Activated B cell treated with CpG ODN at 0.5 μM for 24 hours (primary cell): Measurements from ENCODE around the gene CFLAR. TPM values are rescaled to one million over a fixed set of nuclear protein-coding genes. Genes with fewer than 3 reads are reported as not detected.
"Not testable (repeated sequence)": the region's sequence is repeated elsewhere in the genome, so short reads cannot be mapped to it uniquely, and the experiment has no call there.

Experiments used
- ATAC-seq: fragments of 200-7000 bp; cut with Tn5 transposase; one replicate; pipeline ENCODE4 v1.10.0; 2021; ENCODE audit warnings: low read depth, mild to moderate bottlenecking, moderate library complexity
- CTCF ChIA-PET: fragments of 350-600 bp; sonication (Branson Sonifier 250); formaldehyde crosslinking; loops from one replicate; lab custom pipeline; 2021; ENCODE audit warnings: antibody characterized with exemption; lab: Charles Lee
- POLR2A ChIA-PET: fragments of 350-600 bp; sonication (Branson Sonifier 250); formaldehyde crosslinking; loops from one replicate; lab custom pipeline; 2021; ENCODE audit warnings: antibody characterized with exemption; lab: Charles Lee
- DNase-seq: peaks from one replicate; pipeline ENCODE4 v3.0.0; 2022
- H3K27ac Mint-ChIP-seq: one replicate; pipeline ENCODE4 v1.8.0; 2020; ENCODE audit warnings: mixed read lengths
- H3K27me3 Mint-ChIP-seq: one replicate; pipeline ENCODE4 v1.8.0; 2021; ENCODE audit warnings: mixed read lengths
- H3K36me3 Mint-ChIP-seq: one replicate; pipeline ENCODE4 v1.8.0; 2021; ENCODE audit warnings: low read depth, mixed read lengths
- H3K4me1 Mint-ChIP-seq: one replicate; pipeline ENCODE4 v1.8.0; 2021; ENCODE audit warnings: mixed read lengths
- H3K4me3 Mint-ChIP-seq: one replicate; pipeline ENCODE4 v1.8.0; 2020; ENCODE audit warnings: mild to moderate bottlenecking, mixed read lengths
- H3K9me3 Mint-ChIP-seq: one replicate; pipeline ENCODE4 v1.8.0; 2020; ENCODE audit warnings: mixed read lengths
- intact Hi-C: fragments of 100-400 bp; cut with micrococcal nuclease; formaldehyde crosslinking; loops from one replicate; pipeline ENCODE4 v1.15.1; 2024
- total RNA-seq: library from RNA; stranded (reverse); gene quantifications from 2 replicates; pipeline ENCODE4 v1.2.3, GENCODE V29; 2022
- TF ChIP-seq, protein P1 (sequence below): fragments of 200-600 bp; IDR thresholded peaks from one replicate; pipeline ENCODE4 v1.8.0; 2022; ENCODE audit warnings: antibody characterized with exemption, mild to moderate bottlenecking

The CFLAR gene
- total RNA-seq, 1 donor from 2014 or later: 320 TPM

DNA sequence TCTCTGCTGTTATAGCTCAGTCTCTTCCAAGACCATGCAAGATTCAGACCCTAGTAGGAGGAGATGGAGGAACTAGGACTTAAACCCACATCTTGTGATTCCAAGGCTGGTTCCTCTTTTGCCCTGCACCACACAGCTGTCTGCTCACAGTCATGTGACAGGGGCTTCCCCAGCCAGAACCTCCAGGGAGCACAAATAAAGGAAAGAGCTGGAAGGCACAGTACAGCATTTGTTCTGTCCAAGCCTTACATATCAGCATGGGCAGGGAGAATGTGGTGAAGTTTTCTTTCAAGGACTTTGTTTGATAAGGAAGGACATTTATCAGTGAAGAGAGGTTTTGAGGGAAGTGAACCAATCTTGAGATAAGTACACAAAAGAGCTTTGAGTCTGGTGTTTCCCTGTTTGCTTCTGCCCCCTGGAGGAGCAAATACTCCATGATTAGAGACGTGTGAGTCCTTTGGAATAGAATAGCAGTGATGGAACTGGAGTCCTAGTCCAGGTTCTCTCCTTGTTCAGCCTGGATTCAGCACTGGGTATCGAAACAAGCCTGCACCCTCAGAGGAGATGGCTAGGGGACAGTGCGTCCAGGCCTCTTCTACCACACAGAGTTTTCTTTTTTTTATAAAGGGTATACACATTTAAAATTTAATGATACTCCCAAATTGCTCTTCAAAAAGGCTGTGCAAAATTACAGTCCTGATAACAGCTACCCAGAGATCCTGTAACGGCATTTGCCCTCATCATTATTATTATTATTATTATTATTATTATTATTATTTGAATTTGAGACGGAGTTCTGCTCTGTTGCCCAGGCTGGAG is 42.4 kb downstream of the CFLAR start:
- POLR2A ChIA-PET: interaction anchor here (0.5 to 5.0 kb wide), 22 partner anchors 9 to 445 kb away, joined by 3 to 147 read pairs (median 6); partner anchors contain the start of genes CFLAR, HYCC2 and ORC2
- TF ChIP-seq, protein P1, sequence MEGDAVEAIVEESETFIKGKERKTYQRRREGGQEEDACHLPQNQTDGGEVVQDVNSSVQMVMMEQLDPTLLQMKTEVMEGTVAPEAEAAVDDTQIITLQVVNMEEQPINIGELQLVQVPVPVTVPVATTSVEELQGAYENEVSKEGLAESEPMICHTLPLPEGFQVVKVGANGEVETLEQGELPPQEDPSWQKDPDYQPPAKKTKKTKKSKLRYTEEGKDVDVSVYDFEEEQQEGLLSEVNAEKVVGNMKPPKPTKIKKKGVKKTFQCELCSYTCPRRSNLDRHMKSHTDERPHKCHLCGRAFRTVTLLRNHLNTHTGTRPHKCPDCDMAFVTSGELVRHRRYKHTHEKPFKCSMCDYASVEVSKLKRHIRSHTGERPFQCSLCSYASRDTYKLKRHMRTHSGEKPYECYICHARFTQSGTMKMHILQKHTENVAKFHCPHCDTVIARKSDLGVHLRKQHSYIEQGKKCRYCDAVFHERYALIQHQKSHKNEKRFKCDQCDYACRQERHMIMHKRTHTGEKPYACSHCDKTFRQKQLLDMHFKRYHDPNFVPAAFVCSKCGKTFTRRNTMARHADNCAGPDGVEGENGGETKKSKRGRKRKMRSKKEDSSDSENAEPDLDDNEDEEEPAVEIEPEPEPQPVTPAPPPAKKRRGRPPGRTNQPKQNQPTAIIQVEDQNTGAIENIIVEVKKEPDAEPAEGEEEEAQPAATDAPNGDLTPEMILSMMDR: no peak
- Mint-ChIP-seq H3K4me1 (peaks cover 56% of the 10 kb centered on the region), H3K4me3 (peak overlapping the region; percentile 73), H3K9me3 (no peaks in the 10 kb centered on the region), H3K36me3 (peaks cover 82% of the 10 kb centered on the region), H3K27ac (peak overlapping the region; percentile 95), H3K27me3 (no peaks in the 10 kb centered on the region)
- intact Hi-C loops: loop anchor here (1.0 to 2.0 kb wide), 9 partner anchors 10 to 195 kb away; partner anchors contain the start of genes HYCC2 and ORC2
- CTCF ChIA-PET: interaction anchor here (0.6 to 2.8 kb wide), 17 partner anchors 9 to 253 kb away, joined by 3 to 51 read pairs (median 7); partner anchors contain the start of genes CASP10, CFLAR and ORC2
- ATAC-seq (peak; percentile 87), DNase-seq (peak; percentile 71)

DNA sequence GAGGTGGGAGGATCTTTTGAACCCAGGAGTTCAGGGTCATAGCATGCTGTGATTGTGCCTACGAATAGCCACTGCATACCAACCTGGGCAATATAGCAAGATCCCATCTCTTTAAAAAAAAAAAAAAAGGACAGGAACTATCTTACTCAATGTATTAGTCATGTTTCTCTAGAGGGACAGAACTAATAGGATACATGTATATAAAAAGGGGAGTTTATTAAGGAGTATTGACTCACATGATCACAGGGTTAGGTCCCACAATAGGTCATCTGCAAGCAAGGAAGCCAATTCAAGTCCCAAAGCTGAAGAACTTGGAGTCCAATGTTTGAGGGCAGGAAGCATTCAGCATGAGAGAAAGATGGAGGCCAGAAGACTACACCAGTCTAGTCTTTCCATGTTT is 48.2 kb downstream of the CFLAR start:
- Mint-ChIP-seq H3K4me1 (peaks cover 28% of the 10 kb centered on the region), H3K9me3 (peaks cover 2% of the 10 kb centered on the region), H3K27me3 (no peaks in the 10 kb centered on the region), H3K36me3 (peaks cover 75% of the 10 kb centered on the region), H3K4me3 (no peak overlapping the region), H3K27ac (no peak overlapping the region)
- DNase-seq (no peak), ATAC-seq (no peak)
- intact Hi-C loops: no loop called here
- TF ChIP-seq, protein P1: no peak
- ChIA-PET POLR2A (interaction anchor here (1.0 kb wide), 1 partner anchor 46 kb away, joined by 3 read pairs; no protein-coding TSS in a partner anchor), CTCF (no interaction called here)

DNA sequence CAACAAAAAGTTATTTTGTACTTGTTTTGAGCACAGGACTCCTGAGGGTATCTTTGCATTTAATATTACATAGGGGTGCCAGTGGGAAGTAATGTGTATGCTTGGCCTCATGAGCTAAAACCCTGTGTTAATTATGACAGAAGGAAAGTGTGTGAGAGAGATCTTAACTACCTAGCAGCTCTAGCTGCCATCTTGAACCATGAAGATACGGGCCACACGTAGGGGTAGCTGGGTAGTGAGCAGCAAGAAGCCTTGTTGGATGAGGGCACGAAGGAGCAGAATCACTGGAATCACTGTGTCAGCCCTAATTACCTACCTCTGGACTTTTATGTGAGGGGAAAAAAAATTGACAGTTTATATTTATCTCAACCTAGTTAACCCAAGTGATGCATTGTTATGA is 51.6 kb downstream of the CFLAR start:
- peak overlapping the region; percentile 73 for H3K27ac Mint-ChIP-seq
- POLR2A ChIA-PET: interaction anchor here (1.5 to 4.1 kb wide), 2 partner anchors 9 to 50 kb away, joined by 3 to 31 read pairs; partner anchors contain the start of gene CFLAR
- peak overlapping the region; percentile 44 for H3K4me3 Mint-ChIP-seq
- CTCF ChIA-PET: interaction anchor here (1.4 to 1.7 kb wide), 4 partner anchors 9 to 65 kb away, joined by 4 to 7 read pairs (median 6); no protein-coding TSS in a partner anchor
- peaks cover 32% of the 10 kb centered on the region for H3K4me1 Mint-ChIP-seq
- intact Hi-C loops: no loop called here
- peaks cover 9% of the 10 kb centered on the region for H3K9me3 Mint-ChIP-seq
- no peak for DNase-seq
- H3K27me3 Mint-ChIP-seq: no peaks in the 10 kb centered on the region
- ATAC-seq: no peak
- peaks cover 51% of the 10 kb centered on the region for H3K36me3 Mint-ChIP-seq
- TF ChIP-seq, protein P1: no peak

DNA sequence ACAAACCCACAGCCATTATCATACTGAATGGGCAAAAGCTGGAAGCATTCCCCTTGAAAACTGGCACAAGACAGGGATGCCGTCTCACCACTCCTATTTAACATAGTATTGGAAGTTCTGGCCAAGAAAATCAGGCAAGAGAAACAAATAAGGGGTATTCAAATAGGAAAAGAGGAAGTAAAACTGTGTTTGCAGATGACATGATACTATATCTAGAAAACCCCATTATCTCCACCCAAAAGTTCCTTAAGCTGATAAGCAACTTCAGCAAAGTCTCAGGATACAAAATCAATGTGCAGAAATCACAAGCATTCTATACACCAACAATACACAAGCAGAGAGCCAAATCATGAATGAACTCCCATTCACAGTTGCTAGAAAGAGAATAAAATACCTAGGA is 52.5 kb downstream of the CFLAR start:
- peak overlapping the region; percentile 76 for H3K27ac Mint-ChIP-seq
- POLR2A ChIA-PET: interaction anchor here (0.5 to 4.1 kb wide), 6 partner anchors 9 to 342 kb away, joined by 3 to 31 read pairs (median 4); partner anchors contain the start of gene CFLAR

DNA sequence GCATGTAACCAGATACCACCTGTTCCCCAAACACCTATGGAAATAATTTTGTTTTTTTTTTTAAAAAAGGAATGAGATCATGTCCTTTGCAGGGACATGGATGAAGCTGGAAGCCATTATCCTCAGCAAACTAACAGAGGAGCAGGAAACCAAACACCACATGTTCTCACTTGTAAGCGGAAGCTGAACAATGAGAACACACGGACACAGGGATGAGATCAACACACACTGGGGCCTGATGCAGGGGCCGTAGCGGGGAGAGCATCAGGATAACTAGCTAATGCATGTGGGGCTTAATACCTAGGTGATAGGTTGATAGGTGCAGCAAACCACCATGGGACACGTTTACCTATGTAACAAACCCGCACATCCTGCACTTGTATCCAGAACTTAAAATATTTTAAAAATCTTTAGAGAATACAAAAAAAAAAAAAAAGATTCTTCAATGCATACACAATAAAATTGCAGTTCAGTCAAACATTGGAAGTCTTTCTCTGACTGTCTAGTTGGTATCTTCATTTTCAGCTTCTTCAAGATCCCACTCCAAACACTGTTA is 55.4 kb downstream of the CFLAR start:
- Mint-ChIP-seq H3K9me3 (peaks cover 9% of the 10 kb centered on the region), H3K4me1 (peaks cover 32% of the 10 kb centered on the region), H3K4me3 (no peak overlapping the region), H3K27ac (no peak overlapping the region), H3K36me3 (peaks cover 23% of the 10 kb centered on the region), H3K27me3 (no peaks in the 10 kb centered on the region)
- CTCF ChIA-PET: interaction anchor here (1.0 to 1.6 kb wide), 3 partner anchors 8 to 53 kb away, joined by 3 to 4 read pairs (median 4); no protein-coding TSS in a partner anchor
- ATAC-seq (no peak), DNase-seq (no peak)
- TF ChIP-seq, protein P1: no peak
- POLR2A ChIA-PET: interaction anchor here (0.7 to 1.6 kb wide), 7 partner anchors 13 to 472 kb away, joined by 3 to 7 read pairs (median 5); partner anchors contain the start of gene TMEM237
- intact Hi-C loops: no loop called here

More for the DNA sequence above, 52.5 kb downstream of the CFLAR start:
- Mint-ChIP-seq H3K4me1 (peaks cover 32% of the 10 kb centered on the region), H3K4me3 (peak overlapping the region; percentile 32), H3K36me3 (peaks cover 42% of the 10 kb centered on the region)
- not testable (repeated sequence) for DNase-seq, H3K27me3 Mint-ChIP-seq, H3K9me3 Mint-ChIP-seq
- intact Hi-C loops: loop anchor here (1.0 kb wide), 1 partner anchor 10 kb away; no protein-coding TSS in a partner anchor
- CTCF ChIA-PET: interaction anchor here (0.8 to 2.0 kb wide), 5 partner anchors 9 to 205 kb away, joined by 3 to 7 read pairs (median 4); partner anchors contain the start of gene ORC2
- peak; percentile 51 for ATAC-seq
